Astrocyte of the hippocampus (primary cell): ENCODE data around the gene LRRC37A3.
A peak's percentile ranks its signal among the peaks of the same experiment; 100 is the strongest.
"Not testable (repeated sequence)": the region's sequence is repeated elsewhere in the genome, so short reads cannot be mapped to it uniquely, and the experiment has no call there.

ENCODE experiments used
- DNase-seq: peaks from one replicate; pipeline ENCODE4 v3.0.0; 2011; ENCODE audit warnings: low read depth, low spot score

Gene LRRC37A3

DNA sequence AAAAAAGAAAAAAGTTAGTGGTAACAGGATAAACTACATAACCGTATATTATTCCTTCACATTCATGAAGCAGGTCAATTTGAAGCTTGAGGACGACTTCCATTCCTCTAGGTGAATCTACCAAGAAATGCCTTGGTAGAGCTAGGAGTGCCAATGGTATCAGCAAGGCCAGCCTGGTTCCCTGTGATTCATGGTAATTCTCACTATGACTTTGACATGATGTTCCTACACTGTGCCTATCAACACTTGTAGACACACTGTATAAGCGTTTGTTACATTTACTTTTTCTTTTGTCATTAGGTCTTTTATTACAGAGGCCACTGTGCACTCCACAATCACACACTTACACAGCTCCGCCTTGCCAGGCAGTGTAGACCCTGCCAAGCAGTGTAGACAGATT, 7.2 kb upstream of the LRRC37A3 start:
- DNase-seq, result not testable (repeated sequence)

GRCh38 chr17:64925244-64925643, 6.0 kb upstream of the LRRC37A3 start:
- not testable (repeated sequence) for DNase-seq

- not testable (repeated sequence) for DNase-seq
Observed at GRCh38 chr17:64923051-64923568, 3.8 kb upstream of the LRRC37A3 start.

GRCh38 chr17:64920419-64921172, 1.3 kb upstream of the LRRC37A3 start:
- DNase-seq, result no peak

DNA sequence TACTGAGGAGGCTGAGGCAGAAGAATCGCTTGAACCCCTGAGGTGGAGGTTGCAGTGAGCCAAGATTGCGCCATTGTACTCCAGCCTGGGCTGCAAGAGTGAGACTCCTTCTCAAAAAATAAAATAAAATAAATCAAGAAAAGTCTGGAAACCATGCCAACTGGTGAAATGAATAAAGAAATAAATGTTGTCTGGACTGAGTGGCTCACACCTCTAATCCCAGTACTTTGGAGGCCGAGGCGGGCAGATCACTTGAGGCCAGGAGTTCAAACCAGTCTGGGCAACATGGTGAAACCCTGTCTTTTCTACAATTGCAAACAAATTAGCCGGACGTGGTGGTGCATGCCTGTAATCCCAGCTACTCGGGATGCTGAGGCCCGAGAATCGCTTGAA, 744 bp upstream of the LRRC37A3 start:
- DNase-seq, result no peak

GRCh38 chr17:64918842-64919288, 413 bp downstream of the LRRC37A3 start:
- DNase-seq, result peak; percentile 47

GRCh38 chr17:64917540-64917939, 1.7 kb downstream of the LRRC37A3 start:
- not testable (repeated sequence) for DNase-seq

DNA sequence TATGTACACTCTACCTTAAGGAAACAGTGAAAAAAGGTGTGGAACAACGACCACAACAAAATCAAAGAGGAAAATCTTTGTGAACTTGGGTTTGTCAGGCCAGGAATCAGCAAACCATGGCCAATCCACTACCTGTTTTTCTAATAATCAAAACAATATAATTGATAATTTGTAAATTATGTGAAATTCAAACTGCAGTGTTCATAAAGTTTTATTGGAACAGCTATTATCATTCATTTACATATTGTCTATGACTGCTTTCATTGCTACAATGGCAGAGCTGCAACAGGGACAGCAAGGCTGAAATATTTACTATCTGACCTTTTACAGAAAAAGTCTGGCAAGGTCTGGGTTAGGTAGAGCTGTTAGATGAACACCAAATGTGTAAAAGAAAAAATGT, 4.0 kb downstream of the LRRC37A3 start:
- DNase-seq, result not testable (repeated sequence)

DNA sequence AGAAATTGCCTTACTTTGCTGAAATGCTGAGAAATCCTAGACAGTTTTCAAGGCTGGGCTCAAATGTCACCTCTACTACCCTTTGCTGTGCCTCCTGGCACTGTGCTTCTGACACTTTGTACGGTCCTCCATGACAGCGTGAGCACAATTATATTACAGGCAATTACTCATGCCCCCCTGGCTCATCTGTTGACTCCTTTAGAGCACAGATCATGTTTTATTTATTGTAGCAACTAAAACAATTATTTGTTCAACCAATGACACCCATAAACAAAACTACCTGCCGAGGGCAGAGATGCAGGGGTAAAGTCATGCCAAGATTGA, 9.1 kb downstream of the LRRC37A3 start:
- not testable (repeated sequence) for DNase-seq

- not testable (repeated sequence) for DNase-seq
Observed at GRCh38 chr17:64909511-64910190, 9.6 kb downstream of the LRRC37A3 start.

DNA sequence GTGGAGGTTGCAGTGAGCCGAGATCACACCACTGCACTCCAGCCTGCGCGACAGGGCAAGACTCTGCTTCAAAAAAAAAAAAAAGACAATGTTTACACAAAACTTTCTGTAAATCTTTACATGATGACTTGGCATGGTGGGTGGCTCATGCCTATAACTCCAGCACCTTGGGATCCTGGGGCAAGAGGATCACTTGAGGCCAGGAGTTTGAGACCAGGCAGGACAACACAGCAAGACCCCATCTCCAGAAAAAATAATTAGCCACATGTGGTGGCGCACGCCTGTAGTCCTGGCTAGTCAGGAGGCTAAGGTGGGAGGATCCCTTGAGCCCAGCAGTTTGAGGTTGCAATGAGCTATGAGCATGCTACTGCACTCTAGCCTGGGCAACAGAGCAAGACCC, 15.2 kb downstream of the LRRC37A3 start:
- not testable (repeated sequence) for DNase-seq

DNA sequence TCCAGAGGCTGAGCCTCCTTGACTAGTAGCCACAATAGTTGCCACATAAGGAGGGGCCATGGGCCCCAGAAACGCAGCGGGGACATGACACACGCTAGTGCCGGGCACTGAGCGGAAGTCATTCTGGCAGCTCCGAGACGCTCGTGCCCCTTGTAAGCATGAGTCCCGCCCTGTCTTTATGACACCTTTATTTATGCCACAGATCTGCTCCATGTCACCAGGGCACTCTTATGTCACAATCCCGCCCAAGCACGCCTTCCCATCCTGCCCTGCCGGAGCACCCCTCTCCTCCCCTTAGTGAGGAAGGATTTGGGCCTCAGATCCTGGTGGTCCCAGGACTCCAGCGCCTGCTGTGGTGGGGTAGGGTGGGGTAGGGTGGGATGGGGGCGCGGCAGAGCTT, 22.1 kb downstream of the LRRC37A3 start:
- DNase-seq, result not testable (repeated sequence)

DNA sequence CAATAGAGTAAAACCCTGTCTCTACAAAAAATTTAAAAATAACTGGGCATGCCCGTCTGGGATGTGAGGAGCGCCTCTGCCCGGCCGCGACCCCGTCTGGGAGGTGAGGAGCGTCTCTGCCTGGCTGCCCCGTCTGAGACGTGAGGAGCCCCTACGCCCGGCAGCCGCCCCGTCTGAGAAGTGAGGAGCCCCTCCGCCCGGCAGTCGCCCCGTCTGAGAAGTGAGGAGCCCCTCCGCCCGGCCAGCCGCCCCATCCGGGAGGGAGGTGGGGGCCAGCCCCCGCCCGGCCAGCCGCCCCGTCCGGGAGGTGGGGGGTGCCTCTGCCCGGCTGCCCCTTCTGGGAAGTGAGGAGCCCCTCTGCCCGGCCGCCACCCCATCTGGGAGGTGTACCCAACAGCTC, 45.1 kb downstream of the LRRC37A3 start:
- not testable (repeated sequence) for DNase-seq

DNA sequence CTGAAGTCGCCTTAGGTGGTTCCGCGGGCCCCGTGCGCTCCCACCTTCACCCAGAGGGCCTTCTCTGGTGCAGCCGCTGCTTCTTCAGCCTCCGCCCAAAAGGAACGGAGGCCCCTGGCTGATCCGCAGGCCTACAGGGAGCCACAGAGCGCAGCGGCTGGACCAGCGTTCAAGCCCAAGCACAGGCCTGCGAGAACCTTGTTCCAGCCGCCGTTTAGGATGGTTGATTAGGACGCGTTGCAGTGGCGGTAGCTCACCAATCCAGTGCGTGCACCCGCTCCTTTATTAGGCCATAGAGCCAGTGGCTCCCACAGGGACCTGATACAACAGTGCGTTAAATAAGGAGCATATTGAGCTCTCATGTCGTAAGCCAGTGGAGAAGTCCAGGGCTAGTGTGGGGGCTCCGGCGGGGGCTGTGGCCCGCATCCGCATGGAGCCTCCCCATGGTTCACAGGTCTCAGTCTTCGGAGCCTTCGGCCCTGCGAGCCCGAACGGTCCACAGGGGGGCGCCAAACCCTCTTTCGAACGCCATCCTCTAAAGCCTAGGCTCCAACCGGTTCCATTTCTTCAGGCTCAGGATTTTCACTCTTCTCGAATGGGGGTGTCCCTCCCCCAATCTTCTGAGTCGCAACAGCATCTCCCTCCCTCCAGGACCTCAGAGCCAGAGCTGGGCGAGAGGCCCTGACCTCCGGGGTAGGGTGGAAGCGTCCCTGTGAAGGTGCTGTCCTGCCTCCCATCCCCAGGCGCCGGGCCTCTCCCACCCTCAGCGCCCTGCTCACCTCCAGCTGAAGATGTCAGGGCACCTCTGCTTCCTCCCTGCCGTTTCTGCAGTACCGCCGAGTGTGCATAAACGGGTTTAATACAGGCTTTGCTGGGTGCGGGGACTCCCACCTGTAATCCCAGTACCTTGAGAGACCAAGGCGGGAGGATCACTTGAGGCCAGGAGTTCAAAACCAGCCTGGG, 71.5 kb downstream of the LRRC37A3 start:
- DNase-seq, result peak; percentile 59

GRCh38 chr17:64846892-64847291, 72.4 kb downstream of the LRRC37A3 start:
- DNase-seq, result not testable (repeated sequence)

- DNase-seq, result not testable (repeated sequence)
Observed at GRCh38 chr17:64843918-64844317, 75.4 kb downstream of the LRRC37A3 start.

DNA sequence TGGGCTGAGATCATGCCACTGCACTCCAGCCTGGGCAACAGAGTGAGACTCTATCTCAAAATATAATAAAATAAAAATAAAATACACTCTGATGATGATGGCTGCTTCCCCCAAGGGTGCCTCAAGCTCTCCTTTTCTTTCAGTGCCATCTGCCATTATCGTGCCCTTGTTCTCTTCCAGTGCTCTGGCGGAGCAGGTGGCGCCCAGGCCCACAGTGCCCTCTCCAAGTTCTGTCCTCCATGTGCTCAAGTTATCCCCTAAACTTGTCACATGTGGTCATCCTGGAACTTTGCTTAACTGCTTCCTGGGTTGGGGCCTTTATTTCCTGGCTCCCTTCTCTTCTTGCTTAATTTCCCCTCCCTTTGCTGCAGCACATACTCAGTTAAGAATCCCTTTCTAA, 76.4 kb downstream of the LRRC37A3 start:
- DNase-seq, result not testable (repeated sequence)

- not testable (repeated sequence) for DNase-seq
Observed at GRCh38 chr17:64840960-64841359, 78.3 kb downstream of the LRRC37A3 start.

DNA sequence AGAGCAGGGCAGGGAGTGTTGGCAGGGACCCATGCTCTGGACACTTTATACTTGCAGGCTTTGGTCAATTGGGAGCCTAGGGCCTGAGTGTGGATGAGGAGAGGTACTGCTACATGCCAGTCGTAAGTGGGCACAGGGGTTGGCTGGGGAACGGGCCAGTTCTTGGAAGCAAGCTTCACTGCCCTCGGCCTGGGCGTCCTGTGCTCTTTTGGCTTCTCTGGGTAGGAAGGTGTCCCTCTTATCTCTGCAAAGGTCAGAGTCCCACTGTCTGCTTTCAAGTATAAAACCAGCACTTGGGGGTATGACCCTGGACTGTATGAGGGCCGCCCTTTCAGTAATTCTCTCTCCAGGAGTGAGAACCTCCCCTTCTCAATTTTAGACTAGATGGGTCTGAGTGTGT, 80.8 kb downstream of the LRRC37A3 start:
- not testable (repeated sequence) for DNase-seq

GRCh38 chr17:64837018-64837761, 82.1 kb downstream of the LRRC37A3 start:
- DNase-seq, result peak; percentile 90

DNA sequence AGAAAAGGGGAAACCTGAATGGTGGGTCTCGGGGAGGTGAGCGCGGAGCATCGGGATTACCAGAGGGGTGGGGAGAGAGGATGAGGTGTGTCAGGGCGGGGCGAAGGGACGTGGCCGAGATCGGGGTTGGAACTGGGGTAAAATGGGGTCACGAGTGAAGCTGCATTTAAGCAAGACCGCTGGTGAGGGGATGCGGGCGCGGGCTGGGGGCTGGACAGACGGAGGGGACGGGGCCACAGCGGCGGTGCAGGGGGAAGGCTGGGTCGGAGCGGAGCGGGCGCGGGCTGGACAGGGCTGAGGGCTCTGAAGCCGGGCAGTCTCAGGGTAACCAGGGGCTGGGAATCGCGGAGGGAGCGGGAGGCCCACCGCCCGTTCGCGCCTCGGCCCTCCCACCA, 82.7 kb downstream of the LRRC37A3 start:
- peak; percentile 23 for DNase-seq
